Measurements from ENCODE around the gene SPDYC. TPM values are rescaled to one million over a fixed set of nuclear protein-coding genes. Genes with fewer than 3 reads are reported as not detected.
"Not testable (repeated sequence)": the region's sequence is repeated elsewhere in the genome, so short reads cannot be mapped to it uniquely, and the experiment has no call there.

Gene SPDYC
- total RNA-seq, 1 experiment from 2014 or later = not detected

- 0 out of 2 replicates have a peak, but pooled peaks cover 6% of the 10 kb centered on the region for H3K9me3 ChIP-seq (replicated peaks)
- H3K4me3 ChIP-seq = no peak overlapping the region
- DNase-seq (ENCODE audit: low read depth in 1 of 2, low spot score in 2 of 2) = no peak
- peaks cover 16% of the 10 kb centered on the region for H3K4me1 ChIP-seq (replicated peaks)
- H3K27me3 ChIP-seq (replicated peaks) = no peaks in the 10 kb centered on the region; the same call in 1 of the 2 replicates
- no peak overlapping the region for H3K27ac ChIP-seq
- no peaks in the 10 kb centered on the region for H3K36me3 ChIP-seq
These were observed 22.5 kb upstream of the SPDYC start for GRCh38 chr11:65147352-65148075.

GRCh38 chr11:65148657-65149056 lies 21.4 kb upstream of the SPDYC start:
- DNase-seq (ENCODE audit: low read depth in 1 of 2, low spot score in 2 of 2) = no peak
- no peak overlapping the region for H3K4me3 ChIP-seq
- no peaks in the 10 kb centered on the region for H3K36me3 ChIP-seq
- H3K4me1 ChIP-seq (replicated peaks) = peaks cover 22% of the 10 kb centered on the region
- H3K27ac ChIP-seq = no peak overlapping the region
- no peaks in the 10 kb centered on the region; the same call in 1 of the 2 replicates for H3K27me3 ChIP-seq (replicated peaks)
- 0 out of 2 replicates have a peak, but pooled peaks cover 6% of the 10 kb centered on the region for H3K9me3 ChIP-seq (replicated peaks)

- Histone ChIP-seq H3K4me1 (replicated peaks) (peaks cover 22% of the 10 kb centered on the region), H3K27ac (peak overlapping the region; percentile 3)
- not testable (repeated sequence) for DNase-seq (ENCODE audit: low read depth in 1 of 2, low spot score in 2 of 2); H3K36me3 ChIP-seq; H3K27me3 ChIP-seq (replicated peaks); H3K4me3 ChIP-seq; H3K9me3 ChIP-seq (replicated peaks)
These were observed 19.9 kb upstream of the SPDYC start for GRCh38 chr11:65150131-65150508.

GRCh38 chr11:65150509-65151299 lies 19.3 kb upstream of the SPDYC start:
- Histone ChIP-seq H3K4me3 (no peak overlapping the region), H3K27ac (peak overlapping the region; percentile 3)
- DNase-seq (ENCODE audit: low read depth in 1 of 2, low spot score in 2 of 2) = peak; percentile 98 to 100

GRCh38 chr11:65151331-65151899 lies 18.6 kb upstream of the SPDYC start:
- no peak for DNase-seq (ENCODE audit: low read depth in 1 of 2, low spot score in 2 of 2)
- no peak overlapping the region for H3K27ac ChIP-seq
- H3K36me3 ChIP-seq = no peaks in the 10 kb centered on the region
- H3K4me1 ChIP-seq (replicated peaks) = peaks cover 22% of the 10 kb centered on the region
- 0 out of 2 replicates have a peak, but pooled peaks cover 6% of the 10 kb centered on the region for H3K9me3 ChIP-seq (replicated peaks)
- H3K27me3 ChIP-seq (replicated peaks) = no peaks in the 10 kb centered on the region; the same call in 1 of the 2 replicates
- H3K4me3 ChIP-seq = no peak overlapping the region

More at GRCh38 chr11:65150509-65151299, 19.3 kb upstream of the SPDYC start:
- Histone ChIP-seq H3K36me3 (no peaks in the 10 kb centered on the region), H3K4me1 (replicated peaks) (peaks cover 22% of the 10 kb centered on the region), H3K9me3 (replicated peaks) (0 out of 2 replicates have a peak, but pooled peaks cover 6% of the 10 kb centered on the region), H3K27me3 (replicated peaks) (no peaks in the 10 kb centered on the region; the same call in 1 of the 2 replicates)

GRCh38 chr11:65152122-65152521 lies 17.9 kb upstream of the SPDYC start:
- no peak overlapping the region for H3K4me3 ChIP-seq
- no peaks in the 10 kb centered on the region for H3K27me3 ChIP-seq (replicated peaks)
- DNase-seq (ENCODE audit: low read depth in 1 of 2, low spot score in 2 of 2) = no peak
- no peak overlapping the region for H3K27ac ChIP-seq
- no peaks in the 10 kb centered on the region for H3K36me3 ChIP-seq
- 0 out of 2 replicates have a peak, but pooled peaks cover 4% of the 10 kb centered on the region for H3K9me3 ChIP-seq (replicated peaks)
- H3K4me1 ChIP-seq (replicated peaks) = peaks cover 22% of the 10 kb centered on the region

GRCh38 chr11:65156256-65156655 lies 13.8 kb upstream of the SPDYC start:
- H3K9me3 ChIP-seq (replicated peaks) = no peaks in the 10 kb centered on the region
- H3K27me3 ChIP-seq (replicated peaks) = 0 out of 2 replicates have a peak, but pooled peaks cover 7% of the 10 kb centered on the region
- no peaks in the 10 kb centered on the region for H3K36me3 ChIP-seq
- peaks cover 7% of the 10 kb centered on the region for H3K4me1 ChIP-seq (replicated peaks)
- H3K4me3 ChIP-seq = no peak overlapping the region
- H3K27ac ChIP-seq = no peak overlapping the region
- no peak for DNase-seq (ENCODE audit: low read depth in 1 of 2, low spot score in 2 of 2)

- Histone ChIP-seq H3K27ac (no peak overlapping the region), H3K27me3 (replicated peaks) (0 out of 2 replicates have a peak, but pooled peaks cover 7% of the 10 kb centered on the region), H3K9me3 (replicated peaks) (no peaks in the 10 kb centered on the region), H3K4me3 (no peak overlapping the region), H3K36me3 (no peaks in the 10 kb centered on the region), H3K4me1 (replicated peaks) (peaks cover 7% of the 10 kb centered on the region)
- no peak for DNase-seq (ENCODE audit: low read depth in 1 of 2, low spot score in 2 of 2)
These were observed 13.1 kb upstream of the SPDYC start for GRCh38 chr11:65156926-65157325.

- Histone ChIP-seq H3K4me1 (replicated peaks) (peaks cover 7% of the 10 kb centered on the region), H3K9me3 (replicated peaks) (no peaks in the 10 kb centered on the region), H3K36me3 (no peaks in the 10 kb centered on the region), H3K27ac (no peak overlapping the region), H3K4me3 (no peak overlapping the region), H3K27me3 (replicated peaks) (0 out of 2 replicates have a peak, but pooled peaks cover 7% of the 10 kb centered on the region)
- no peak for DNase-seq (ENCODE audit: low read depth in 1 of 2, low spot score in 2 of 2)
These were observed 12.7 kb upstream of the SPDYC start for GRCh38 chr11:65157336-65157735.

GRCh38 chr11:65159012-65159411 lies 11.0 kb upstream of the SPDYC start:
- no peaks in the 10 kb centered on the region for H3K36me3 ChIP-seq
- no peak for DNase-seq (ENCODE audit: low read depth in 1 of 2, low spot score in 2 of 2)
- H3K4me1 ChIP-seq (replicated peaks) = no peaks in the 10 kb centered on the region
- 0 out of 2 replicates have a peak, but pooled peaks cover 7% of the 10 kb centered on the region for H3K27me3 ChIP-seq (replicated peaks)
- no peaks in the 10 kb centered on the region for H3K9me3 ChIP-seq (replicated peaks)
- no peak overlapping the region for H3K4me3 ChIP-seq
- H3K27ac ChIP-seq = no peak overlapping the region

- H3K27me3 ChIP-seq (replicated peaks) = 0 out of 2 replicates have a peak, but pooled peaks cover 7% of the 10 kb centered on the region
- H3K4me1 ChIP-seq (replicated peaks) = no peaks in the 10 kb centered on the region
- no peak overlapping the region for H3K27ac ChIP-seq
- no peaks in the 10 kb centered on the region for H3K9me3 ChIP-seq (replicated peaks)
- H3K4me3 ChIP-seq = no peak overlapping the region
- DNase-seq (ENCODE audit: low read depth in 1 of 2, low spot score in 2 of 2) = no peak
- no peaks in the 10 kb centered on the region for H3K36me3 ChIP-seq
These were observed 9.4 kb upstream of the SPDYC start for GRCh38 chr11:65160643-65161042.

GRCh38 chr11:65163684-65164083 lies 6.3 kb upstream of the SPDYC start:
- Histone ChIP-seq H3K4me1 (replicated peaks) (peaks cover 6% of the 10 kb centered on the region), H3K4me3 (no peak overlapping the region), H3K27ac (no peak overlapping the region), H3K27me3 (replicated peaks) (0 out of 2 replicates have a peak, but pooled peaks cover 7% of the 10 kb centered on the region), H3K36me3 (no peaks in the 10 kb centered on the region), H3K9me3 (replicated peaks) (no peaks in the 10 kb centered on the region)
- DNase-seq (ENCODE audit: low read depth in 1 of 2, low spot score in 2 of 2) = no peak

- H3K9me3 ChIP-seq (replicated peaks) = no peaks in the 10 kb centered on the region
- H3K4me3 ChIP-seq = no peak overlapping the region
- peaks cover 20% of the 10 kb centered on the region for H3K4me1 ChIP-seq (replicated peaks)
- H3K36me3 ChIP-seq = no peaks in the 10 kb centered on the region
- no peak for DNase-seq (ENCODE audit: low read depth in 1 of 2, low spot score in 2 of 2)
- H3K27ac ChIP-seq = no peak overlapping the region
- H3K27me3 ChIP-seq (replicated peaks) = 0 out of 2 replicates have a peak, but pooled peaks cover 4% of the 10 kb centered on the region
These were observed 4.4 kb upstream of the SPDYC start for GRCh38 chr11:65165410-65166317.
